ENCODE measurements around the gene ZNF764.
"Not testable (repeated sequence)": the region's sequence is repeated elsewhere in the genome, so short reads cannot be mapped to it uniquely, and the experiment has no call there.

Gene ZNF764

GRCh38 chr16:30548416-30549253, 9.5 kb downstream of the ZNF764 start:
- DNase-seq, result no peak

GRCh38 chr16:30546115-30546514, 12.1 kb downstream of the ZNF764 start:
- no peak for DNase-seq

- DNase-seq, result no peak
These were observed 15.1 kb downstream of the ZNF764 start for GRCh38 chr16:30543067-30543466.

- DNase-seq, result no peak
These were observed 16.5 kb downstream of the ZNF764 start for GRCh38 chr16:30541502-30542329.

GRCh38 chr16:30540916-30541464, 17.2 kb downstream of the ZNF764 start:
- DNase-seq, result not testable (repeated sequence)

GRCh38 chr16:30539986-30540526, 18.1 kb downstream of the ZNF764 start:
- not testable (repeated sequence) for DNase-seq

GRCh38 chr16:30539000-30539964, 18.9 kb downstream of the ZNF764 start:
- no peak for DNase-seq

- not testable (repeated sequence) for DNase-seq
These were observed 21.7 kb downstream of the ZNF764 start for GRCh38 chr16:30536391-30537024.

GRCh38 chr16:30535777-30536190, 22.4 kb downstream of the ZNF764 start:
- DNase-seq, result peak in 40 of 58 donors; percentile 6 to 57 (median 25)

GRCh38 chr16:30535106-30535776, 22.9 kb downstream of the ZNF764 start:
- DNase-seq, result peak in 2 of 58 donors; percentile 31 to 58

GRCh38 chr16:30534368-30535105, 23.6 kb downstream of the ZNF764 start, which contains the start of gene ZNF747:
Gene ZNF747, minus strand, starts transcription at chr16:30534858. Its CDS starts 179 bp downstream, at chr16:30534679.
- DNase-seq, result peak; percentile 46 to 95 (median 91)

GRCh38 chr16:30533748-30534367, 24.3 kb downstream of the ZNF764 start:
- no peak for DNase-seq

- DNase-seq, result no peak
These were observed 25.0 kb downstream of the ZNF764 start for GRCh38 chr16:30533146-30533522.

GRCh38 chr16:30532285-30533145, 25.7 kb downstream of the ZNF764 start:
- no peak for DNase-seq

GRCh38 chr16:30530163-30531037, 27.8 kb downstream of the ZNF764 start:
- DNase-seq, result no peak

All from anterior cingulate cortex (tissue), 58 donors.